Femur (tissue), 1 donor: ENCODE measurements around the gene LRCH1.
A peak's percentile ranks its signal among the peaks of the same experiment; 100 is the strongest.

Source experiments
- DNase-seq: peaks from one replicate; pipeline ENCODE4 v3.0.0-alpha.2; 2017

The LRCH1 gene

DNA sequence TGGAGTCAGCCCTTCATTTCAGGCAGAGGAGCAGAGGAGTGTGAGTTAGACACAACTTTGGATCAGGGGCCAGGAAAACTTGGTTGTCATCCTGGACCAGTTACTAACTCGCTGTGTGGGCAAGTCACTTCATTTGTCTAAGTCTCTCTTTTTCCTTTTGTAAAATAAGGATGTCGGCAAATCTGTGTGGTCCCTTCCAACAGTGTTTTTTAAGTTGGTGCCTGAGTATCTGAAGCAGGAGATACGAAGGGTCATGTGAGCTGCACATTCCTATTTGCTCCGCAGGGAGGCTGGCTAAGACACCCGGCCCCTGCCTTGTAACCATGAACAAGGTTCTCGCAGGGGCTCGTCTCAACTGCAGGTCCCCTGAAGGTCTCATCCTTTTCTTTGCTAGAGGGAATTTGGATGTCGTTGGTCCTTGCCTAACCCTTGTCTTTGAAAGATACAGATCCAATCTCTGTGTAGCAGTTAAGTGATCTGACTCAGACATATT lies 64.3 kb downstream of the LRCH1 start:
- no peak for DNase-seq

DNA sequence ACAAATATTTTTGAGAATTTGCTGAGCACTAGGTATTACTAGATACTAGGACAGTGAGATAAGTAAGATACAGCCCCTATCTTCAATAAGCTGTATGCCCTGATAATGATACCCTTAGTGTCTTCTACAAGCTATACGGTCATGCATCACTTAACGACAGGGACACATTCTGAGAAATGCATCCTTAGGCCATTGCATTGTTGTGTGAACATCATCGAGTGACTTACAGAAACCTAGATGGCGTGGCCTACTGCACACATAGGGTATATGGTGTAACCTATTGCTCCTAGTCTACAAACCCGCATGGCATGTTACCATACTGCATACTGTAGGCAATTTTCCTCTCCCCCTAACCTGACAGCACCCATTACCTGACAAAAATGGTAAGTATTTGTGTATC lies 64.9 kb downstream of the LRCH1 start:
- DNase-seq, result no peak

GRCh38 chr13:46618694-46619254 lies 65.8 kb downstream of the LRCH1 start:
- no peak for DNase-seq

- DNase-seq, result no peak
These were observed 67.1 kb downstream of the LRCH1 start for GRCh38 chr13:46620029-46620428.

- no peak for DNase-seq
These were observed 67.5 kb downstream of the LRCH1 start for GRCh38 chr13:46620471-46620870.

- no peak for DNase-seq
These were observed 68.2 kb downstream of the LRCH1 start for GRCh38 chr13:46621133-46621532.

DNA sequence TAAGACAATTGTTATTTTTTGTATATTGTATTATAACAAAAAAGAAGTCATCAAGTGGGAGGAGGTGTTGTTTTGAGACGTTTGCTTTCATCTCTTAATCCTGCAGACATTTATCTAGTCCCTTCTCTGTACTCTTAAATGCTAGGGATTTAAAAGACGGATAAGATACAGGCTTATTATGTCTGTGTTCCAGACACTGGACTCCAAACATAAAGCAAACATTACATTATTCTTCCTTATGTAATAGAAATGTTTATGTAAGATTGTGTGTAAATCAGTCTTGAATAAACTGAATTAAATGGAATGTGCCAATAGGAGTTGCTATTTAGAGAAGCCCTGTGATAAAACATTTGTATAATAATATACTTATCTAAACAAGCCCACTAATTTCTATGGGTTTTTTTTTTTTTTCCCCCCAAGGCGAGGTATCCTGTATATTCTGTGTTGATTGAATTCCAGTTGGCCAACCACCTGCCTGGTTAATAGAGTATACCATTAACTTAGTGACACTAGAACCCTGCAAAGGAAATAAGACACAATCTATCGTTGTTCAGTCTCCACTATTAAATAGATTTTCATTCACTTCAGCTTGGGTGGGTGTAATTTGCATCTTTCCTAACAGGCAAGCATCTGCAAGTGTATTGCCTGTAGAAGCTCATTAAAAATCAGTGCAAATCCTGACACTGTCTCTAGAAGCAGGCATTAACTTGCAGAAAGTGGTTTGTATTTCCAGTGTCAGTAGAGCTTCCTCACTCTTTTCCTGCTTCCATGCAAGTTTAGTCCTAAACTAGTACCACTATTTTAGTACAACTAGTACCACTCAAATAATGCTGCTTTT lies 69.0 kb downstream of the LRCH1 start:
- no peak for DNase-seq

DNA sequence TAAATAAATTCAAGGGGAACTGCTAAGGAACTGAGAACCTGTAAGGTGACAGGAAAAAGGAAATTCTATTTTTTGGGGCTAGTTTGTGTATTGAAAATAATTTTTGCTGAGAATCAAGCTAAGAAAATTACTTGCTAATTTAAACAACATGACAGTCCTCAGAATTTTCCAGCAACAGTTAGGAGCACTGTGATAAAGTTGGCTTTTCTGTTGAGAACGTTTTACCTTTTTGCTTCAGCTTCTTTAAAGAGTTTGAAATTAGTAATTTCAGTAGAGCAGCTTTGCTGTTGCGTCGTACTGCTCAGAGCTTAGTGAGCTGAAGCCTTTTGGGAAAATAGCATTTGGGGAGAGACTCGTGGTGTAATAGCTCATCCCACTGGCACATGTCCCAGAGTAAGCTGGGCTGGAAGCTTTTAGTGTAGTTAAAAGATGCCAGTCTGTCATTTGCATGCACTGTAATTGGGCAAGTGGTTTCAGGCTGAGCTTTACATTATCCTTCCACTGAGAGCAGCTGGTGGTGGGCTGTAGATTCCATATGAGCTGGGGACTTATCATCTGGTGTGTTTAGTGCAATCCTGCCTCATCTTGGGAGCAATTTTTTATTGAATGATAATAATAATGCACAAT lies 69.8 kb downstream of the LRCH1 start:
- DNase-seq, result peak; percentile 79

GRCh38 chr13:46624353-46624752 lies 71.4 kb downstream of the LRCH1 start:
- no peak for DNase-seq

DNA sequence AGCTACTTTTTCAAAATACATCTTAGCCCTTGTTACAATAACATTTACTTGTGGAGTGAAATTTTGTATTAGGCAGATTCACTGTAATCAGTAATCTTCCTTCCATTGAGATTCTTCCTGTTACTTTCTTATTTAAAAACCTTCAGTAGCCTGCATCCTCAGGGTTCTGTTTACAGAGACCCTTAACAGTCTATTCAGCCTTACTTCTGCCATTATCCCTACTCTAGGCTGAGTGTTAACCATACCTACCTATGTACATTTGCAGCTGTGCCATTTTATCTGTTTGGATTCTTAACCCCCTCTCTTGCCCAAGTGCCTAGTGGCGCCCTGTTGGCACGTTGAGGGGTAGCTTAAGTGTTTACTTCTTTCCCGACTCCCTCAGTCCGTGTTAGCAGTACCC lies 71.9 kb downstream of the LRCH1 start:
- no peak for DNase-seq

GRCh38 chr13:46627462-46627861 lies 74.5 kb downstream of the LRCH1 start:
- no peak for DNase-seq

DNA sequence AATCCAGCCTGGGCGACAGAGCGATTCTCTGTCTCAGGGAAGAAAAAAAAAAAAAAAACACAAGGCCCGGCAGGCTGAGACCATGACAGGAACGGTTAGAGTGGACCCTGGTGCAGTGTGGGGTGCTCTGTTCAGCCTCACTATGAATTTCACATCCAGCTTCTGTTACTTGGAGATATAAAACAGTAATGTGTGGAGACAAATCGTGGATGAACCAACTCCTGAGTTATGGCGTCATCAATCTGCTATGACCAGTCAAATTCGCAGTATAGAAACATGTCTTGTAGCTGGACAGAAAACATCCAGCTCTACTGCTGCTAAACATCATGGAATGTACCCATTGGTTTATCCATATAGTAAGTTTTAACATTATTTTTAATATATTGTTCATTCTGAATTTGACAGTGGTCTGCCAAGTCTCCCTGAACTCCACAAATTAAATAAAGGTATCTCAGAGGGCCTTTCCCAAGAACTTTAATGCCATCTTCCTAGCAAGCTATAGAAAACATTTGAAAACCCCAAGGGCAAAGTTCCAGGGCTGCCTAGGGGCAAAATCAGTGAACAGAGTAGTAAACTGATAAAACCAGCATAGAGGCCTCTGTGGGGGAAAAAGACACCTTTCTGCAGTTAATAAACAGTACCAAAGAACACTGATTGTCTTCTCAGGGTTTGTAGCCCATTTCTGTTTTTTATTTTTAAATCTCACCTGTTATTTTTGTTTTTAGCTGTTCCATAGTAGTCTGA lies 75.8 kb downstream of the LRCH1 start:
- no peak for DNase-seq

DNA sequence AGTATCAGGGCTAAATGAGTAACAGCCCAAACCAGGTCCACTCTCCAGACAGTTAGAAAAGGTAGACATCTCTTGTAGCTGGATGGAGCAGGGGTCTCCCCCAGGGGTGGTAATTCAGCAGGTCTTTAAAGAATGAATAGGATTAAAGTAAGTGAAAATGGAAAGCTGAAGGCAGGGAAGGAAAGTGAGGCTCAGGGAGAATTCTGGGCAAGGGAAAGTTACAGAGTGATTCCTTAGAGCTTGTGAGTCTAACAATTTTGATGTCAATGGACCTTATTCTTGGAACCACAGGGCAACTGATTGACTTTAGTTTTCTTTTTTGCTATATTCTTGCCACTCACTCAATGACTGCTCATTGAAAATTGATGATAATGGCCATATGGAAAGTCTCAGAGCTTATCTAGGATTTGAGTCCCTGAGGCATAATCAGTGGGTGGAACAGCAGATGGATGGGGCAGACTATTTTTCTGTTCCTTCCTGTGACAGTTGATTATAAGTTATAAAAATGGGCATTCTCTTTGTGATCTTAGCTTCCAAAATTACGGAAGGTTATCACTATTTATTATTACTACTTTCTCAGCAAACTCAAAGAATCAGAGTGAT lies 76.9 kb downstream of the LRCH1 start:
- no peak for DNase-seq

- no peak for DNase-seq
These were observed 77.6 kb downstream of the LRCH1 start for GRCh38 chr13:46630431-46631178.

DNA sequence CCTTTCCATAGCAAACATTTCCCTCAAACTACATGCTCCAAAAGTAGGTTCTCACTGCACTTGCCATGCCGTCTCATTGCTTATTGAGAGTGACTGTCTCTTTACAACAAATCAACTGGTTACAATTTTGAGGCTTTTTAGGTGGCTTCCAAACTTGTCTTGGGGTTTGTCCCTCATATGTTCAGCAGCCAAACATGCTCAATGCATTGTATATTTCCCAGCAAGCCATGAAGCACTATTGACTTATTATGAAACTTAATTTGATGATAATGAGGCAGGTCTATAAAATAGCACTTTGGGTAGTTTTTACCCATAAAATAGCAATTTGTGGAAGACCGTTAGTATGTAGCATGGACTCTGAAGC lies 78.2 kb downstream of the LRCH1 start:
- DNase-seq, result no peak

DNA sequence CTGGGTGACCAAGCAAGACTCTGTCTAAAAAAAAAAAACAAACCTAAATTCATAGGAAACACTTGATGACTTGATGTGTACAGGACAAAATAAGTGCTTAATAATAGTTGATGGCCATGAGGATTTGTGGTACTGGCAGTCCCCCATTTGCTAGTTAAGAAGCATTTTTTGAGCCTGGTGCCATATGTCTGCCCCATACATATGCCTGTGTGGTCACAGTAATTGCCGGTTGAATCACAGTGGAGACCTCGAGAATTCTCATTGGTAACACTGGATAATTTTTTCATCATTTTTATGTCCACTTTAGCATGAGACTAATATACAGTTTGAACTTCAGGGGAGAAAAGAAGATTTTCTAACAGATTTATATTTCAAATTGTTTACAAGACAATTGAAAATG lies 79.2 kb downstream of the LRCH1 start:
- no peak for DNase-seq

GRCh38 chr13:46633416-46633815 lies 80.4 kb downstream of the LRCH1 start:
- DNase-seq, result no peak

DNA sequence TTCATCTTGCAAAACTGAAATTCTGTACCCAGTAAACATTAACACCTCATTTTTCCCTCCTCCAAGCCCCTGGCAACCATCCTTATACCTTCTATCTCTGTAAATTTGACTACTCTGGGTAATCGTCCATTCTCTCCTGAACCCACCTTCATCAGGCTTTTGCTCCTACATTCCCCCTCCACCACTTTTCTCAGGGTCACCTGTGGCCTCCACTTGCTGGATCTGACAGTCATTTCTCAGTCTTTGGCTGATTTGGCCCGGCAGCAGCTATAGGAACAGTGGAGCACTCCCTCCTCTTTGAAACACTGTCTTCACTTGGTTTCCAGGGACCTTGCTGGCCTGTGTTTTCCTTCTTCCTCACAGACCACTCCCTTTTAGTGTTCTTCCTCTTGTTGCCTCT lies 83.5 kb downstream of the LRCH1 start:
- DNase-seq, result no peak

DNA sequence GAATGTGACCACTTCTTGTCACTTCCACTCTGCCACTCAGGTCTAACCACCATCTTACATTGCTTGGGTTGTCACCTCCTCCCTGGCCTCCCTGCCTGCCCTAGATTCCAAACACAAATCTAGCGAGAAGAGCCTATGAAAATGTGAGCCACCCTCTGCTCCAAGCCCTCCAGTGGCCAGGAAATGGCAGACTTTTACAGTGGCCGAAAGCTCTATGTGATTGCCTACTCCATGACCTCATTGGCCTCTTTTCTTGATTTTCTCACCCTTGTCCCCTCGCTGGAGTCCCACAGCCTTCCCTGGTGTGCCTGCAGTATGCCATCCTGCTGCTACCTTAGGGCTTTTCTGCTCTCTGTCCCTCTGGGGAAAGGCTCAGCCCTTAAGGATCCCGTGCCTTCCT lies 84.2 kb downstream of the LRCH1 start:
- DNase-seq, result no peak

GRCh38 chr13:46638262-46638661 lies 85.3 kb downstream of the LRCH1 start:
- DNase-seq, result no peak

- DNase-seq, result no peak
These were observed 86.3 kb downstream of the LRCH1 start for GRCh38 chr13:46639033-46639981.
